HG03354 (cell line): ENCODE data around the gene SUPT7L.
"Not testable (repeated sequence)": the region's sequence is repeated elsewhere in the genome, so short reads cannot be mapped to it uniquely, and the experiment has no call there.

Experiments used
- ATAC-seq: cut with Tn5 transposase; IDR thresholded peaks from one replicate; pipeline ENCODE4 v1.9.1; 2021; ENCODE audit warnings: mild to moderate bottlenecking; ENCODE audit not compliant: unreplicated experiment, poor library complexity, severe bottlenecking

Gene SUPT7L

GRCh38 chr2:27645197-27645596 lies 18.2 kb downstream of the SUPT7L start:
- no peak for ATAC-seq

GRCh38 chr2:27640722-27641245 lies 22.6 kb downstream of the SUPT7L start:
- no peak for ATAC-seq

GRCh38 chr2:27638709-27639108 lies 24.7 kb downstream of the SUPT7L start:
- ATAC-seq, result no peak

- ATAC-seq, result no peak
Observed at GRCh38 chr2:27638037-27638637, 25.3 kb downstream of the SUPT7L start.

GRCh38 chr2:27636766-27637165 lies 26.6 kb downstream of the SUPT7L start:
- ATAC-seq, result no peak

- no peak for ATAC-seq
Observed at GRCh38 chr2:27634291-27634690, 29.1 kb downstream of the SUPT7L start.

GRCh38 chr2:27630257-27630656 lies 33.2 kb downstream of the SUPT7L start:
- not testable (repeated sequence) for ATAC-seq

- peak; percentile 99 for ATAC-seq
Observed at GRCh38 chr2:27628767-27629709, 34.4 kb downstream of the SUPT7L start, which contains the start of the genes CCDC121 and GPN1. Gene CCDC121 (minus strand): TSS chr2:27629012. CDS start chr2:27627799, 1,213 bp downstream. Gene GPN1 (plus strand): TSS chr2:27629050. CDS start chr2:27629059, 9 bp downstream.

GRCh38 chr2:27627963-27628766 lies 35.2 kb downstream of the SUPT7L start:
- peak; percentile 42 for ATAC-seq

GRCh38 chr2:27626921-27627320 lies 36.5 kb downstream of the SUPT7L start:
- not testable (repeated sequence) for ATAC-seq

- ATAC-seq, result not testable (repeated sequence)
Observed at GRCh38 chr2:27626323-27626722, 37.1 kb downstream of the SUPT7L start.

GRCh38 chr2:27624943-27625342 lies 38.5 kb downstream of the SUPT7L start:
- no peak for ATAC-seq

- no peak for ATAC-seq
Observed at GRCh38 chr2:27622921-27623384, 40.5 kb downstream of the SUPT7L start.

- no peak for ATAC-seq
Observed at GRCh38 chr2:27621524-27621923, 41.9 kb downstream of the SUPT7L start.

- no peak for ATAC-seq
Observed at GRCh38 chr2:27615316-27615715, 48.1 kb downstream of the SUPT7L start.

- no peak for ATAC-seq
Observed at GRCh38 chr2:27613985-27614384, 49.4 kb downstream of the SUPT7L start.

GRCh38 chr2:27606611-27607010 lies 56.8 kb downstream of the SUPT7L start:
- no peak for ATAC-seq
